LNCaP clone FGC (cell line): ENCODE data around the gene PGBD5.

Source experiments
- DNase-seq: peaks from one replicate; pipeline ENCODE4 v3.0.0-alpha.2; 2011; ENCODE audit warnings: low read depth
- H3K4me3 ChIP-seq: 2 replicates; pipeline ENCODE4 v1.5.1; 2011; ENCODE audit warnings: mild to moderate bottlenecking, low read depth, low read length, control low read depth
- CTCF ChIP-seq: IDR thresholded peaks from 2 replicates; pipeline ENCODE4 v1.5.1; 2012; ENCODE audit warnings: mild to moderate bottlenecking; ENCODE audit not compliant: control insufficient read depth, insufficient read depth; ENCODE audit errors: extremely low read depth

The PGBD5 gene

DNA sequence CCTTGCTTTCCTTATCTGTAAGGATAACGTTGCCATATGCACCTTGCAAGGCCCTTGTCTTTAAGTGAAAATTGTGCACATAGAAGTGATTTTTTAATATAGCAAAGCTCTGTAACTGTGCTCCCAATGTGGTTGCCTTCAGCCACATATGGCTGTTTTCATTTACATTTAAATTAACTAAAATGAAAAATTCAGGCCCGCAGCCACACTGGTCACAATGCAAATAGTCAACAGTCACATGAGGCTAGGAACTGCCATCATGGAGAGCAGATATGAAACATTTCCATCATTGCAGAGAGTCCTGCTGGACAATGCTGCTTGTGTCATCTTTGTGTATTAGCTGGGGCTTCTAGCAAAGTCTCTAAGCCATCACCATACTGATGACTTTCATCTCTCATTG, 83.4 kb downstream of the PGBD5 start:
- no peak for DNase-seq
- no peak for TF ChIP-seq CTCF
- no peak overlapping the region for H3K4me3 ChIP-seq

GRCh38 chr1:230342019-230342418, 84.1 kb downstream of the PGBD5 start:
- no peak for TF ChIP-seq CTCF
- no peak overlapping the region for H3K4me3 ChIP-seq
- DNase-seq: no peak

DNA sequence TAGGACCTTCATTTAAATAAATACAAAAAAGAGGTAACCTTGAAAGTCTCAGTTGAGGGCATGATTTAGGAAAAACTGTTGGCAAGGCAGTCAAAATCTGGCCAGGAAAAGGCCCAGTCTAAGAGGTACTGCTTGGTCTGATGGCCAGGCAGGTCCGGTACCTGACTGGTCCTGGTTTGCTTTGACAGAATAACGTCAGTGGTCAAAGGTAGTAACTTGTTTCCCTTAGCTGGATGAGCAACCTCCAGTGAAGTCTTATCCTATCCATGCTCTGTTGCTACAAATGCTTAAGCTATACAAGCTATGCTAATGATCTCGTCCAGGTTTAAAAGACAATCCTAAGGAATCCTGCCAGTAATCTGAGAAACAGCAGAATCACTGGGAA, 85.0 kb downstream of the PGBD5 start:
- H3K4me3 ChIP-seq: no peak overlapping the region
- DNase-seq: no peak

DNA sequence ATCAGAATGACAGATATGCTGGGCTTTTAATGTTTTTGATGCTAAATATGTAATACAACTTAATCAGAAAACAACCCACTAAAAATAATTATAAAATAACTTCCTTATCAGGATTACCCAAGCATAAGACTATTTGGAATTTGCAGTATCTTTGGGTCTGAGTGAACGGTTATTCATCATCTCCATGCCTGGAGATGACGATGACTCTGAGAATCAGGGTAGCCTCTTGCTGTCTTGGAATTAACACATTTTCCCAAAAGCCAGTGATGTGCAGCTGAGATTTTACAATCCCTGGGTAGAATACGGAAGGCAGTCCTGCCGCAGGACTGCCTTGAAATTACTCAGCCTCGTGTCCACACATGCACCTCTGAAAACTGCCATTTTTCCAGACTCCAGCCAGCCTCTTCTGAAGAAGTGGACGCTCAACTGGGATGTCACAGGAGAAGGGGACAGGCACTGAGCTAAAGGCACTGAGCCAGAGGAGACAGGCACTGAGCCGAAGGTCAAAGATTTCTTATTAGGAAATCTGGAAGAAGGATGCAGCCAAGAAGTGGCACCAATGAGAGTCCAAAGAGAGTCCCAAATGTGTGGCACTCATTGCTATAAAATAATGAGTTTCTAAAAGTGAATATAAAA, 85.5 kb downstream of the PGBD5 start:
- TF ChIP-seq CTCF: no peak
- no peak for DNase-seq
- no peak overlapping the region for H3K4me3 ChIP-seq

More for the DNA sequence above, 85.0 kb downstream of the PGBD5 start:
- no peak for TF ChIP-seq CTCF

DNA sequence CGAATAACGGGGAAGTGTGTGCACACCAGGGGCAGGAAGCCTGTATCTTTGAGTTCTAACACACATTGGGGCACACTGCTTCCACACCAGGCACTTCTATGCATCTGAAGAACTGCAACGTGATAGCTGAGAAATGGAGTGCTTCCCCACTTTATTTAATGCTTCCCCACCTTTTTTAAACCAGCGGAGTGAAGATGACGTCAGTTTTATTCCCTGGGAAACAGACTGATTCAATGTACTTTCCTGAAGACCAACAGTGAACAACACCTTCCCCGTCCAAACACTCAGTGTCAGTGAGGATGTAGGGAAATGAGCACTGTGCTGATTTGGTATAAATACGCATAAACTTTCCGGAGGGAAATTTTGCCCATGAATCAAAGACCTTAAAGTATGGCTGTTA, 87.1 kb downstream of the PGBD5 start:
- no peak for DNase-seq
- no peak overlapping the region for H3K4me3 ChIP-seq
- TF ChIP-seq CTCF: no peak

GRCh38 chr1:230337266-230337665, 88.9 kb downstream of the PGBD5 start:
- TF ChIP-seq CTCF: no peak
- DNase-seq: no peak
- no peak overlapping the region for H3K4me3 ChIP-seq

DNA sequence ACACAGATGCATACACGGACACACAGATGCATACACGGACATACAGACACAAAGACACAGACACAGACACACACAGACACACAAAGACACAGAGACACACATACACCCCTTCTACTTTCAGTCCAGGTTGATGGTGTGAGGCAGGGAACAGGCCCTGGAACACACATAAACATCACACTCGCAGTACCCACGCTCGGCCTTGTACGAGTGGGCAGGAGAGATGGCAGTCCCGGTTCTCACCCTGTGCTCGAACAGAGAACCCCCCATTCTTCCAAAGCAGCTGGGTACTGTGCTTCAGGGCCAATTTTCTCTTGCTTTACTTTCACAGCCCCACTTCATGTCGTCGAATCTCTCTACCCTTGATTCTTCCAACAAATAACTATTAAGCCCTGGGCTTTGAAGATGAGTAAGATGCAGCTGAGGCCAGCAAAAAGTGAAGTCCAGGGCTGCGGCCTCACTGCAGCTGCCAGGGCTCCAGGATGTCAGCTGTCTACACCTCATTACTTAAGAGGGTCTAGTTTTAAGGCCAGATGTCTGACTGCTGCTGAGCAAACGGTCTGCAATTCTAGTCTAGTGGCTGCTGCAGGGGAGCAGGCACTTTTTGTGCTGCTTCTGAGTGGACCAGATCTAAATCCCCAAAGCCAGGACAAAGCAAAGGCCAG, 90.1 kb downstream of the PGBD5 start:
- TF ChIP-seq CTCF: no peak
- no peak for DNase-seq

More for the DNA sequence above, 90.1 kb downstream of the PGBD5 start:
- H3K4me3 ChIP-seq: no peak overlapping the region
